K562 (cell line): Measurements from ENCODE around the gene COX7B. TPM values are rescaled to one million over a fixed set of nuclear protein-coding genes. Genes with fewer than 3 reads are reported as not detected.
A peak's percentile ranks its signal among the peaks of the same experiment; 100 is the strongest.

Source experiments
- CBX3 ChIP-seq, 2 experiments: IDR thresholded peaks; 1 replicate in 1 of 2; 2 replicates in 1 of 2; pipeline ENCODE4 v1.6.1; 2012; ENCODE audit warnings: inconsistent platforms in 2 of 2, low read length in 2 of 2, borderline replicate concordance in 1 of 2, control low read depth in 1 of 2
- CBX5 ChIP-seq: IDR thresholded peaks from 2 replicates; pipeline ENCODE4 v1.6.1; 2014; ENCODE audit warnings: low read depth, borderline replicate concordance
- E2F1 ChIP-seq: sonication (generic); formaldehyde crosslinking; IDR thresholded peaks from 2 replicates; pipeline ENCODE4 v1.8.1; 2023; ENCODE audit warnings: mild to moderate bottlenecking, missing genetic modification reagents, moderate library complexity
- E2F4 ChIP-seq: sonication (generic); formaldehyde crosslinking; IDR thresholded peaks from 2 replicates; pipeline ENCODE4 v1.8.0; 2022; ENCODE audit warnings: mild to moderate bottlenecking, low read depth, missing genetic modification reagents
- ILF3 ChIP-seq: fragments of 450-650 bp; IDR thresholded peaks from 2 replicates; pipeline ENCODE4 v1.6.1; 2018; ENCODE audit warnings: antibody characterized with exemption, mild to moderate bottlenecking, moderate library complexity, borderline replicate concordance
- KDM2B ChIP-seq: fragments of 250-450 bp; sonication (Bioruptor Pico); IDR thresholded peaks from 2 replicates; pipeline ENCODE4 v1.8.0; 2021; ENCODE audit warnings: mild to moderate bottlenecking, moderate library complexity
- RB1 ChIP-seq: fragments of 450-650 bp; IDR thresholded peaks from 2 replicates; pipeline ENCODE4 v1.6.1; 2017; ENCODE audit warnings: low read depth, mild to moderate bottlenecking
- SAFB2 ChIP-seq: fragments of 200-400 bp; formaldehyde crosslinking; IDR thresholded peaks from 2 replicates; pipeline ENCODE4 v1.6.1; 2018; ENCODE audit warnings: borderline replicate concordance, low read length, low read depth, moderate library complexity; ENCODE audit not compliant: severe bottlenecking
- SMAD3 ChIP-seq: fragments of 450-650 bp; formaldehyde crosslinking; conservative IDR thresholded peaks from 2 replicates; pipeline ENCODE4 v1.4.0; 2020; ENCODE audit warnings: mild to moderate bottlenecking
- ZBTB11 ChIP-seq, 3 experiments: fragments of 200-800 bp in 1 of 3; fragments of 250-450 bp in 1 of 3; fragments of 450-650 bp in 1 of 3; sonication (Bioruptor Pico) in 1 of 3; sonication (Bioruptor generic) in 1 of 3; formaldehyde crosslinking in 1 of 3; IDR thresholded peaks; 2 replicates each; pipeline versions ENCODE4 v1.6.1 to v1.8.0; 2016 to 2022; ENCODE audit warnings: mild to moderate bottlenecking in 2 of 3, missing genetic modification characterization in 2 of 3, missing compliant biosample characterization in 1 of 3, moderate library complexity in 1 of 3
- ZBTB5 ChIP-seq: fragments of 450-650 bp; IDR thresholded peaks from 2 replicates; pipeline ENCODE4 v1.6.1; 2017; ENCODE audit warnings: antibody characterized with exemption
- ZKSCAN1 ChIP-seq: fragments of 150-350 bp; IDR thresholded peaks from 2 replicates; pipeline ENCODE4 v1.6.1; 2016; ENCODE audit warnings: low read depth, low read length
- ZNF253 ChIP-seq: fragments of 250-450 bp; sonication (Bioruptor Pico); conservative IDR thresholded peaks from 2 replicates; pipeline ENCODE4 v1.6.1; 2021; ENCODE audit warnings: mild to moderate bottlenecking
- ZNF57 ChIP-seq: fragments of 450-650 bp; formaldehyde crosslinking; IDR thresholded peaks from 2 replicates; pipeline ENCODE4 v1.4.0; 2020; ENCODE audit warnings: mild to moderate bottlenecking, moderate library complexity
- ZNF639 ChIP-seq, 2 experiments: fragments of 200-800 bp in 1 of 2; sonication (Bioruptor generic) in 1 of 2; sonication (generic) in 1 of 2; formaldehyde crosslinking in 1 of 2; IDR thresholded peaks in 1 of 2; conservative IDR thresholded peaks in 1 of 2; 2 replicates each; pipeline versions ENCODE4 v1.5.0 to v1.6.1; 2016 to 2020; ENCODE audit warnings: missing compliant biosample characterization in 1 of 2, missing genetic modification characterization in 1 of 2, missing genetic modification reagents in 1 of 2
- polyA plus RNA-seq, 8 experiments: library from polyadenylated mRNA; depleted of rRNA in 4 of 8; stranded (reverse) in 5 of 8; unstranded in 3 of 8; fragments of >200 nt; fragmentation: Nextera tagmentation in 2 of 8; fragmentation: Illumina TruSeq in 1 of 8; extraction: Ambion mirVana in 2 of 8; extraction: Trizol in 1 of 8; gene quantifications; 2 replicates each; pipeline versions ENCODE4 v1.2.1 to v1.2.3, GENCODE V29; 2011 to 2014; ENCODE audit warnings: inconsistent platforms in 1 of 8, missing spikeins in 1 of 8
- total RNA-seq, 7 experiments: library from RNA; depleted of rRNA in 6 of 7; stranded (reverse); fragments of >200 nt in 6 of 7; fragmentation: Illumina TruSeq in 2 of 7; extraction: Trizol in 2 of 7; gene quantifications; 2 replicates each; pipeline versions ENCODE4 v1.2.1 to v1.2.3, GENCODE V29; 2011 to 2021; ENCODE audit warnings: low replicate concordance in 1 of 7

Gene COX7B
- total and polyA plus RNA-seq, 9 of the 15 experiments (the other 6 are each of a cell fraction or from before 2014, with no cell fraction given), result 549 to 2,891 (median 1,307) TPM

GRCh38 chrX:77894921-77895886, 4.1 kb upstream of the COX7B start, which contains the start of gene MAGT1 (continued):
- TF ChIP-seq ZBTB5 (no peak), CBX3 (IDR thresholded peaks at IDR 0.05; ENCODE audit: borderline replicate concordance in 1 of 2, low read length in 2 of 2) (peak in 1 of 2 experiments; percentile 41; a peak in 1 of 3 replicates), RB1 (no peak; the same call in 1 of the 2 replicates), E2F4 (CRISPR knock-in tag) (no peak), SMAD3 (no peak), KDM2B (CRISPR knock-in tag) (no peak), ZNF253 (CRISPR knock-in tag) (no peak), SAFB2 (no peak), ZKSCAN1 (no peak), ZNF639 (CRISPR knock-in tag; conservative IDR thresholded peaks at IDR 0.05 in 1 of 2, IDR thresholded peaks at IDR 0.05 in 1 of 2) (no peak), ILF3 (no peak), ZBTB11 (CRISPR knock-in tag; IDR thresholded peaks at IDR 0.05) (no peak), CBX5 (no peak), ZNF57 (CRISPR knock-in tag) (no peak), E2F1 (no peak)
